H1 (cell line): ENCODE data around the gene USP3. TPM values are rescaled to one million over a fixed set of nuclear protein-coding genes. Genes with fewer than 3 reads are reported as not detected.

Experiments
- EZH2 ChIP-seq: fragments of 200-600 bp; sonication (generic); IDR thresholded peaks from 2 replicates; pipeline ENCODE4 v1.7.1; 2012; ENCODE audit warnings: low read depth, mild to moderate bottlenecking, moderate library complexity, low read length, inconsistent platforms; ENCODE audit not compliant: severe bottlenecking
- polyA plus RNA-seq, 7 experiments: library from polyadenylated mRNA; depleted of rRNA in 3 of 7; stranded (reverse) in 5 of 7; unstranded in 2 of 7; fragments of >200 nt in 5 of 7; fragments of 200-250 nt in 2 of 7; gene quantifications; 1 replicate in 5 of 7; 2 replicates in 1 of 7; 4 replicates in 1 of 7; pipeline versions ENCODE4 v1.2.1 to v1.2.3, GENCODE V29; 2011 to 2013; ENCODE audit warnings: missing spikeins in 2 of 7, mixed read lengths in 2 of 7
- total RNA-seq: library from RNA; stranded (reverse); fragmentation: NEBNext Ultra II Directional; extraction: Animal tissue kit (Norgen Biotek cat#: 25700); gene quantifications from 2 replicates; pipeline ENCODE4 v1.2.1, GENCODE V29; 2021

Gene USP3
- total and polyA plus RNA-seq, 2 of the 8 experiments (the other 6 are each of a cell fraction or from before 2014, with no cell fraction given): 15.5 to 16.2 TPM

DNA sequence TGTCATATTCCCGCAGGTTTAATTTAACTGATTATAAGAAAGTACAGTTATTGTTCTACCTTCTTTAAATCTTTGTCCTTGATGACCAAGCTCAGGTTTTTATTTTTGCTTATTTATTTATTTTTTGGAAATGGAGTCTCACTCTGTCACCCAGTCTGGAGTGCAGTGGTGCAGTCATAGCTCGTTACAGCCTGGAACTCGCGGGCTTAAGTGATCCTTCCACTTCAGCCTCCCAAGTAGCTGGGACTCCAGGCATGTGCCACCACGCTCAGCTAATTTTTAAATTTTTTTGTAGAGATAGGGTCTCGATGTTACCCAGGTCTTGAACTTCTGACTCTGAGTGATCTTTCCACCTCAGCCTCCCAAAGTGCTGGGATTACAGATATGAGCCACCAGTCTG lies 8.9 kb downstream of the USP3 start (continued):
- no peak for TF ChIP-seq EZH2
